ENCODE data around the gene SELENOO. TPM values are rescaled to one million over a fixed set of nuclear protein-coding genes. Genes with fewer than 3 reads are reported as not detected.

The SELENOO gene
- total RNA-seq, 1 donor from 2014 or later, result 17.6 TPM

- Histone ChIP-seq H3K9me3 (no peaks in the 10 kb centered on the region), H3K36me3 (peaks cover 89% of the 10 kb centered on the region), H3K4me3 (no peak overlapping the region), H3K27me3 (no peaks in the 10 kb centered on the region), H3K27ac (no peak overlapping the region), H3K4me1 (peaks cover 9% of the 10 kb centered on the region)
- intact Hi-C loops (cut with DNase I), result loop anchor here (10.0 kb wide), 1 partner anchor 66 kb away; no protein-coding TSS in a partner anchor
- TF ChIP-seq CTCF (IDR thresholded peaks at IDR 0.05), result no peak
- ATAC-seq, result no peak
- DNase-seq, result no peak
Measured at GRCh38 chr22:50211147-50211546, 10.3 kb downstream of the SELENOO start.

- H3K27ac ChIP-seq, result no peak overlapping the region
- intact Hi-C loops (cut with DNase I), result loop anchor here (10.0 kb wide), 1 partner anchor 68 kb away; no protein-coding TSS in a partner anchor
- TF ChIP-seq CTCF (IDR thresholded peaks at IDR 0.05), result no peak
Measured at GRCh38 chr22:50213263-50213662, 12.5 kb downstream of the SELENOO start.

GRCh38 chr22:50215297-50216054 is 14.7 kb downstream of the SELENOO start:
- TF ChIP-seq CTCF (IDR thresholded peaks at IDR 0.05), result no peak
- Histone ChIP-seq H3K4me3 (no peak overlapping the region), H3K36me3 (peaks cover 86% of the 10 kb centered on the region), H3K9me3 (no peaks in the 10 kb centered on the region), H3K27ac (no peak overlapping the region), H3K4me1 (no peaks in the 10 kb centered on the region), H3K27me3 (no peaks in the 10 kb centered on the region)
- no peak for ATAC-seq
- no peak for DNase-seq
- intact Hi-C loops (cut with DNase I), result loop anchor here (10.0 kb wide), 1 partner anchor 71 kb away; no protein-coding TSS in a partner anchor

More at GRCh38 chr22:50213263-50213662, 12.5 kb downstream of the SELENOO start:
- peaks cover 89% of the 10 kb centered on the region for H3K36me3 ChIP-seq
- no peak for ATAC-seq
- H3K4me3 ChIP-seq, result no peak overlapping the region
- no peaks in the 10 kb centered on the region for H3K9me3 ChIP-seq
- H3K4me1 ChIP-seq, result no peaks in the 10 kb centered on the region
- H3K27me3 ChIP-seq, result no peaks in the 10 kb centered on the region
- DNase-seq, result no peak

- ATAC-seq (no peak), DNase-seq (no peak)
- Histone ChIP-seq H3K9me3 (no peaks in the 10 kb centered on the region), H3K4me1 (no peaks in the 10 kb centered on the region), H3K27ac (no peak overlapping the region), H3K36me3 (peaks cover 87% of the 10 kb centered on the region), H3K4me3 (no peak overlapping the region), H3K27me3 (no peaks in the 10 kb centered on the region)
- intact Hi-C loops (cut with DNase I), result loop anchor here (10.0 kb wide), 1 partner anchor 71 kb away; no protein-coding TSS in a partner anchor
- no peak for TF ChIP-seq CTCF (IDR thresholded peaks at IDR 0.05)
Measured at GRCh38 chr22:50216055-50216683, 15.4 kb downstream of the SELENOO start.

GRCh38 chr22:50216684-50217520 is 16.1 kb downstream of the SELENOO start:
- peaks cover 87% of the 10 kb centered on the region for H3K36me3 ChIP-seq
- no peak overlapping the region for H3K4me3 ChIP-seq
- no peaks in the 10 kb centered on the region for H3K4me1 ChIP-seq
- DNase-seq, result no peak
- TF ChIP-seq CTCF (IDR thresholded peaks at IDR 0.05), result no peak
- no peak overlapping the region for H3K27ac ChIP-seq
- no peaks in the 10 kb centered on the region for H3K9me3 ChIP-seq
- no peaks in the 10 kb centered on the region for H3K27me3 ChIP-seq
- no peak for ATAC-seq
- intact Hi-C loops (cut with DNase I), result loop anchor here (10.0 kb wide), 1 partner anchor 72 kb away; no protein-coding TSS in a partner anchor

Measured in upper lobe of right lung (tissue), 1 donor.